SK-N-SH (cell line): ENCODE results near the gene STK38. TPM values are rescaled to one million over a fixed set of nuclear protein-coding genes. Genes with fewer than 3 reads are reported as not detected.

ENCODE experiments used
- CTCF ChIA-PET: fragments of 300-600, 350-600 bp; formaldehyde crosslinking; extraction: SDS; loops from one replicate; lab custom pipeline; 2021; lab: Yijun Ruan, JAX
- POLR2A ChIA-PET: fragments of 350-600 bp; sonication (Branson Sonifier 250); formaldehyde crosslinking; extraction: SDS; loops from one replicate; lab custom pipeline; 2020; ENCODE audit warnings: antibody characterized with exemption, inconsistent platforms; lab: Yijun Ruan, JAX
- DNase-seq: peaks from one replicate; pipeline ENCODE4 v3.0.0; 2012
- H2AFZ ChIP-seq: fragments of 200-600 bp; sonication (generic); 2 replicates; pipeline ENCODE4 v1.8.1; 2016; ENCODE audit warnings: antibody characterized with exemption, mild to moderate bottlenecking, low read depth
- H3F3A ChIP-seq: fragments of 200-600 bp; sonication (generic); replicated peaks from 2 replicates; pipeline ENCODE3; 2016; ENCODE audit warnings: antibody characterized with exemption, mild to moderate bottlenecking; ENCODE audit not compliant: insufficient read depth
- H3K27ac ChIP-seq, 2 experiments: fragments of 200-500 bp in 1 of 2; fragments of 200-600 bp in 1 of 2; sonication (Bioruptor generic) in 1 of 2; sonication (generic), shearing (Covaris generic) in 1 of 2; 2 replicates each; pipeline versions ENCODE4 v1.5.1 to v1.6.1; 2014 to 2016; ENCODE audit warnings: low read depth in 2 of 2, inconsistent platforms in 1 of 2, low read length in 1 of 2, mild to moderate bottlenecking in 1 of 2, mixed read lengths in 1 of 2
- H3K27me3 ChIP-seq: fragments of 200-600 bp; sonication (generic), shearing (Covaris generic); 2 replicates; pipeline ENCODE4 v1.6.1; 2016; ENCODE audit warnings: mixed run types; ENCODE audit not compliant: insufficient read depth
- H3K36me3 ChIP-seq, 2 experiments: fragments of 200-500 bp in 1 of 2; fragments of 200-600 bp in 1 of 2; sonication (Bioruptor generic) in 1 of 2; sonication (generic) in 1 of 2; replicated peaks in 1 of 2; 2 replicates each; pipeline versions ENCODE3 to v1.5.1; 2014 to 2016; ENCODE audit warnings: low read length in 1 of 2, mild to moderate bottlenecking in 1 of 2; ENCODE audit not compliant: insufficient read depth in 2 of 2, control insufficient read depth in 1 of 2
- H3K4me1 ChIP-seq, 2 experiments: fragments of 200-500 bp in 1 of 2; fragments of 200-600 bp in 1 of 2; sonication (Bioruptor generic) in 1 of 2; sonication (generic), shearing (Covaris generic) in 1 of 2; 2 replicates each; pipeline versions ENCODE4 v1.5.1 to v1.6.1; 2014 to 2016; ENCODE audit warnings: low read depth in 1 of 2, low read length in 1 of 2, mixed run types in 1 of 2; ENCODE audit not compliant: insufficient read depth in 2 of 2, control insufficient read depth in 1 of 2
- H3K4me2 ChIP-seq: fragments of 200-600 bp; sonication (generic), shearing (Covaris generic); 2 replicates; pipeline ENCODE4 v1.6.1; 2017; ENCODE audit warnings: mixed run types
- H3K4me3 ChIP-seq, 2 experiments: fragments of 200-500 bp in 1 of 2; fragments of 200-600 bp in 1 of 2; sonication (Bioruptor generic) in 1 of 2; sonication (generic), shearing (Covaris generic) in 1 of 2; 2 replicates each; pipeline versions ENCODE4 v1.5.1 to v1.8.1; 2014 to 2016; ENCODE audit warnings: low read depth in 2 of 2, inconsistent platforms in 1 of 2, low read length in 1 of 2, mild to moderate bottlenecking in 1 of 2, mixed read lengths in 1 of 2, moderate library complexity in 1 of 2
- H3K79me2 ChIP-seq: fragments of 200-600 bp; sonication (generic); 2 replicates; pipeline ENCODE4 v1.8.1; 2017; ENCODE audit warnings: mild to moderate bottlenecking; ENCODE audit not compliant: insufficient read depth
- H3K9ac ChIP-seq: fragments of 200-600 bp; sonication (generic); 2 replicates; pipeline ENCODE4 v1.6.1; 2017; ENCODE audit warnings: mixed run types
- H3K9me2 ChIP-seq: fragments of 200-600 bp; sonication (generic); 2 replicates; pipeline ENCODE4 v1.6.1; 2017; ENCODE audit warnings: mixed run types
- H3K9me3 ChIP-seq: fragments of 200-600 bp; sonication (generic); 2 replicates; pipeline ENCODE4 v1.6.1; 2017; ENCODE audit warnings: mixed run types, mild to moderate bottlenecking, moderate library complexity
- H4K20me1 ChIP-seq: fragments of 200-600 bp; sonication (generic); 2 replicates; pipeline ENCODE4 v1.6.1; 2017; ENCODE audit warnings: mild to moderate bottlenecking, mixed run types; ENCODE audit not compliant: insufficient read depth
- CHD2 ChIP-seq: fragments of 150-350 bp; IDR thresholded peaks from 2 replicates; pipeline ENCODE4 v1.6.1; 2018; ENCODE audit warnings: low read length; ENCODE audit not compliant: partially characterized antibody
- EP300 ChIP-seq, 2 experiments: IDR thresholded peaks; 2 replicates each; pipeline versions ENCODE4 v1.4.0 to v1.6.1; 2012; ENCODE audit warnings: borderline replicate concordance in 1 of 2, low read depth in 1 of 2, low read length in 1 of 2
- FOXJ3 ChIP-seq: sonication (generic); formaldehyde crosslinking; IDR thresholded peaks from 2 replicates; pipeline ENCODE4 v1.5.1; 2020; ENCODE audit warnings: mild to moderate bottlenecking, missing genetic modification reagents
- JUND ChIP-seq: IDR thresholded peaks from 2 replicates; pipeline ENCODE4 v1.4.0; 2012
- MXI1 ChIP-seq: IDR thresholded peaks from 2 replicates; pipeline ENCODE4 v1.6.1; 2012; ENCODE audit warnings: mild to moderate bottlenecking, low read depth, low read length, improper control_type of control experiment
- NFIC ChIP-seq: IDR thresholded peaks from 2 replicates; pipeline ENCODE4 v1.4.0; 2012; ENCODE audit warnings: borderline replicate concordance
- NRF1 ChIP-seq: IDR thresholded peaks from 2 replicates; pipeline ENCODE4 v1.6.1; 2012; ENCODE audit warnings: low read depth, mild to moderate bottlenecking, low read length
- PBX3 ChIP-seq: IDR thresholded peaks from 2 replicates; pipeline ENCODE4; 2012
- POLR2AphosphoS5 ChIP-seq: IDR thresholded peaks from 2 replicates; pipeline ENCODE4 v1.6.1; 2012; ENCODE audit warnings: low read depth, low read length
- RCOR1 ChIP-seq: fragments of 150-350 bp; IDR thresholded peaks from 2 replicates; pipeline ENCODE4 v1.6.1; 2017; ENCODE audit warnings: antibody characterized with exemption, low read length
- REST ChIP-seq: IDR thresholded peaks from 2 replicates; pipeline ENCODE4 v1.6.1; 2012; ENCODE audit warnings: mild to moderate bottlenecking, low read depth, low read length, moderate library complexity
- TAF1 ChIP-seq: IDR thresholded peaks from 2 replicates; pipeline ENCODE4 v1.6.1; 2012; ENCODE audit warnings: low read depth, mild to moderate bottlenecking, low read length, moderate library complexity, borderline replicate concordance
- TEAD4 ChIP-seq: IDR thresholded peaks from 2 replicates; pipeline ENCODE4 v1.4.0; 2012; ENCODE audit warnings: mild to moderate bottlenecking, borderline replicate concordance; ENCODE audit not compliant: insufficient read depth
- YY1 ChIP-seq: IDR thresholded peaks from 2 replicates; pipeline ENCODE4 v1.4.0; 2012; ENCODE audit warnings: low read depth, mild to moderate bottlenecking
- WGBS: methylation state at CpG from one replicate; pipeline ENCODE4 v1.1.6; 2017; ENCODE audit warnings: low lambda C conversion rate; 5-methylcytosine and 5-hydroxymethylcytosine counted together
- polyA plus RNA-seq, 3 experiments: library from polyadenylated mRNA; depleted of rRNA; stranded (reverse); fragments of >200 nt; gene quantifications; 2 replicates each; pipeline ENCODE4 v1.2.3, GENCODE V29; 2012
- TF ChIP-seq, protein P1 (sequence below): IDR thresholded peaks from 2 replicates; pipeline ENCODE4 v1.4.0; 2012; ENCODE audit warnings: low read depth, borderline replicate concordance
- TF ChIP-seq, protein P2 (sequence below): fragments of 150-350 bp; IDR thresholded peaks from 2 replicates; pipeline ENCODE4 v1.6.1; 2017; ENCODE audit warnings: antibody characterized with exemption, low read length, low read depth, borderline replicate concordance
- TF ChIP-seq, protein P3 (sequence below): fragments of 200-600 bp; sonication (generic); IDR thresholded peaks from 2 replicates; pipeline ENCODE4 v1.6.1; 2017; ENCODE audit warnings: antibody characterized with exemption, mild to moderate bottlenecking, moderate library complexity

The STK38 gene
- polyA plus RNA-seq, 1 of the 3 experiments (the other 2 are of a cell fraction), result 10.2 TPM

DNA sequence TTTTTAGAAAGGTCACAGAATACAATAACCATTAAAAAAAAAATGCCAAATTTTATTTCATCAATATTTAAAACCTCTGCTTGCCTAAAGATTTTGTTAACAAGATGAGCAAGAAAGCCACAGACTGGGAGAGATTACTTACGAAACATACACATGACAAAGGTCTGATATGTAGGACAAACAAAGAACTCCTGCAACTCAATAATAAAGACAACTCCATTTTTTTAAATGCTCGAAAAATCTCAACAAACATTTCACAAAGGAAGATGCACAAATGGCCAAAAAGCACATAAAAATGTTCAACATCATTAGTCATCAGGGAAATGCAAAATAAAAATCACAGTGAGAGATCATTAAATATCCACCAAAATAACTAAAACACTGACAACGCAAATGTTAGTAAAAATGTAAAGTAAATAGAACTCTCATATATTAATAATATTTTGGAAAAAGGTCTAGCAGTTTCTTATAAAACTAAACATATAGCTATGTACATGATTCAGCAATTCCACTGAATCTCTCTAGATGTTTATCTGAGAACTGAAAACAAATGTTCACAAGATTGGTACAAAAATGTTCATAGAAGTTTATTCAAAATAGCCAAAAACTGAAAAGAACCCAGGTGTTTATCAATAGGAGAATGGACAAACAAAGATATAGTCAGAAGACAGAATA, 10.3 kb downstream of the STK38 start:
- H3F3A ChIP-seq, result peaks cover 9% of the 10 kb centered on the region
- H2AFZ ChIP-seq, result no peak overlapping the region
- ChIA-PET POLR2A (no interaction called here), CTCF (no interaction called here)
- no peak overlapping the region for H3K27ac ChIP-seq
- DNase-seq, result no peak
- H3K4me2 ChIP-seq, result no peak overlapping the region
- H3K79me2 ChIP-seq, result peaks cover 77% of the 10 kb centered on the region
- peaks cover 0 to 2% of the 10 kb centered on the region in 2 experiments; a peak in 1 of 4 replicates for H3K4me1 ChIP-seq
- no peaks in the 10 kb centered on the region for H3K27me3 ChIP-seq
- H3K36me3 ChIP-seq, result peaks cover 20 to 59% of the 10 kb centered on the region in 2 experiments
- no peak for TF ChIP-seq JUND
- H3K4me3 ChIP-seq, result no peak overlapping the region
- whole genome bisulfite sequencing, result 88% methylated on average over 3 of the region's 3 CpGs
- no peaks in the 10 kb centered on the region for H3K9me2 ChIP-seq
- H3K9ac ChIP-seq, result no peak overlapping the region
- H3K9me3 ChIP-seq, result no peaks in the 10 kb centered on the region
- H4K20me1 ChIP-seq, result no peaks in the 10 kb centered on the region

- Histone ChIP-seq H3K27ac (no peak overlapping the region), H3K27me3 (no peaks in the 10 kb centered on the region), H3K4me2 (no peak overlapping the region), H2AFZ (no peak overlapping the region), H4K20me1 (no peaks in the 10 kb centered on the region; the same call in 1 of the 2 replicates), H3K4me1 (no peaks in the 10 kb centered on the region), H3K36me3 (peaks cover 10 to 27% of the 10 kb centered on the region in 2 experiments), H3K9me2 (no peaks in the 10 kb centered on the region), H3K79me2 (peaks cover 68% of the 10 kb centered on the region), H3K9ac (no peak overlapping the region), H3K9me3 (no peaks in the 10 kb centered on the region), H3F3A (no peaks in the 10 kb centered on the region), H3K4me3 (no peak overlapping the region)
- WGBS, result 85% methylated on average over 1 of the region's 1 CpG
- no peak for DNase-seq
- TF ChIP-seq RCOR1, result no peak
- no peak for TF ChIP-seq EP300 (IDR thresholded peaks at IDR 0.05; ENCODE audit: borderline replicate concordance in 1 of 2, low read depth in 1 of 2, low read length in 1 of 2)
- no peak for TF ChIP-seq NRF1
- no peak for TF ChIP-seq CHD2
- no peak for TF ChIP-seq JUND
- TF ChIP-seq, protein P1, sequence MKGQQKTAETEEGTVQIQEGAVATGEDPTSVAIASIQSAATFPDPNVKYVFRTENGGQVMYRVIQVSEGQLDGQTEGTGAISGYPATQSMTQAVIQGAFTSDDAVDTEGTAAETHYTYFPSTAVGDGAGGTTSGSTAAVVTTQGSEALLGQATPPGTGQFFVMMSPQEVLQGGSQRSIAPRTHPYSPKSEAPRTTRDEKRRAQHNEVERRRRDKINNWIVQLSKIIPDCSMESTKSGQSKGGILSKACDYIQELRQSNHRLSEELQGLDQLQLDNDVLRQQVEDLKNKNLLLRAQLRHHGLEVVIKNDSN, result no peak
- TF ChIP-seq TEAD4, result no peak
- TF ChIP-seq, protein P2, sequence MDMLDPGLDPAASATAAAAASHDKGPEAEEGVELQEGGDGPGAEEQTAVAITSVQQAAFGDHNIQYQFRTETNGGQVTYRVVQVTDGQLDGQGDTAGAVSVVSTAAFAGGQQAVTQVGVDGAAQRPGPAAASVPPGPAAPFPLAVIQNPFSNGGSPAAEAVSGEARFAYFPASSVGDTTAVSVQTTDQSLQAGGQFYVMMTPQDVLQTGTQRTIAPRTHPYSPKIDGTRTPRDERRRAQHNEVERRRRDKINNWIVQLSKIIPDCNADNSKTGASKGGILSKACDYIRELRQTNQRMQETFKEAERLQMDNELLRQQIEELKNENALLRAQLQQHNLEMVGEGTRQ, result no peak
- no peak for TF ChIP-seq YY1
- no peak for TF ChIP-seq FOXJ3 (CRISPR knock-in tag)
- TF ChIP-seq REST, result no peak
- no peak for TF ChIP-seq POLR2AphosphoS5
- TF ChIP-seq, protein P3, sequence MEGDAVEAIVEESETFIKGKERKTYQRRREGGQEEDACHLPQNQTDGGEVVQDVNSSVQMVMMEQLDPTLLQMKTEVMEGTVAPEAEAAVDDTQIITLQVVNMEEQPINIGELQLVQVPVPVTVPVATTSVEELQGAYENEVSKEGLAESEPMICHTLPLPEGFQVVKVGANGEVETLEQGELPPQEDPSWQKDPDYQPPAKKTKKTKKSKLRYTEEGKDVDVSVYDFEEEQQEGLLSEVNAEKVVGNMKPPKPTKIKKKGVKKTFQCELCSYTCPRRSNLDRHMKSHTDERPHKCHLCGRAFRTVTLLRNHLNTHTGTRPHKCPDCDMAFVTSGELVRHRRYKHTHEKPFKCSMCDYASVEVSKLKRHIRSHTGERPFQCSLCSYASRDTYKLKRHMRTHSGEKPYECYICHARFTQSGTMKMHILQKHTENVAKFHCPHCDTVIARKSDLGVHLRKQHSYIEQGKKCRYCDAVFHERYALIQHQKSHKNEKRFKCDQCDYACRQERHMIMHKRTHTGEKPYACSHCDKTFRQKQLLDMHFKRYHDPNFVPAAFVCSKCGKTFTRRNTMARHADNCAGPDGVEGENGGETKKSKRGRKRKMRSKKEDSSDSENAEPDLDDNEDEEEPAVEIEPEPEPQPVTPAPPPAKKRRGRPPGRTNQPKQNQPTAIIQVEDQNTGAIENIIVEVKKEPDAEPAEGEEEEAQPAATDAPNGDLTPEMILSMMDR, result no peak
- TF ChIP-seq MXI1, result no peak
- no peak for TF ChIP-seq TAF1
- TF ChIP-seq NFIC, result no peak
- TF ChIP-seq PBX3, result no peak
- CTCF ChIA-PET, result interaction anchor here (0.8 to 1.3 kb wide), 3 partner anchors 10 to 63 kb away, joined by 3 to 4 read pairs (median 3); no protein-coding TSS in a partner anchor
- POLR2A ChIA-PET, result no interaction called here
Observed at GRCh38 chr6:36533321-36533720, 14.0 kb downstream of the STK38 start.
